NB4 (cell line): Measurements from ENCODE around the gene EML4.
A peak's percentile ranks its signal among the peaks of the same experiment; 100 is the strongest.
"Not testable (repeated sequence)": the region's sequence is repeated elsewhere in the genome, so short reads cannot be mapped to it uniquely, and the experiment has no call there.

Source experiments
- DNase-seq: peaks from one replicate; pipeline ENCODE4 v3.0.0; 2010; ENCODE audit warnings: low read depth
- H3K4me3 ChIP-seq: one replicate; pipeline ENCODE4 v1.5.1; 2011; ENCODE audit warnings: mild to moderate bottlenecking, low read depth, low read length, moderate library complexity
- MYC ChIP-seq: IDR thresholded peaks from 2 replicates; pipeline ENCODE4 v1.6.1; 2011; ENCODE audit warnings: low read depth, low read length
- POLR2A ChIP-seq: IDR thresholded peaks from 2 replicates; pipeline ENCODE4 v1.6.1; 2011; ENCODE audit warnings: mild to moderate bottlenecking; ENCODE audit not compliant: insufficient read length; ENCODE audit errors: extremely low read depth
- TF ChIP-seq, protein P1 (sequence below): IDR thresholded peaks from one replicate; pipeline ENCODE4 v1.5.1; 2012; ENCODE audit warnings: low read depth, low read length
- TF ChIP-seq, protein P2 (sequence below): IDR thresholded peaks from 2 replicates; pipeline ENCODE4 v1.6.1; 2011; ENCODE audit warnings: low read depth, low read length

EML4 gene

DNA sequence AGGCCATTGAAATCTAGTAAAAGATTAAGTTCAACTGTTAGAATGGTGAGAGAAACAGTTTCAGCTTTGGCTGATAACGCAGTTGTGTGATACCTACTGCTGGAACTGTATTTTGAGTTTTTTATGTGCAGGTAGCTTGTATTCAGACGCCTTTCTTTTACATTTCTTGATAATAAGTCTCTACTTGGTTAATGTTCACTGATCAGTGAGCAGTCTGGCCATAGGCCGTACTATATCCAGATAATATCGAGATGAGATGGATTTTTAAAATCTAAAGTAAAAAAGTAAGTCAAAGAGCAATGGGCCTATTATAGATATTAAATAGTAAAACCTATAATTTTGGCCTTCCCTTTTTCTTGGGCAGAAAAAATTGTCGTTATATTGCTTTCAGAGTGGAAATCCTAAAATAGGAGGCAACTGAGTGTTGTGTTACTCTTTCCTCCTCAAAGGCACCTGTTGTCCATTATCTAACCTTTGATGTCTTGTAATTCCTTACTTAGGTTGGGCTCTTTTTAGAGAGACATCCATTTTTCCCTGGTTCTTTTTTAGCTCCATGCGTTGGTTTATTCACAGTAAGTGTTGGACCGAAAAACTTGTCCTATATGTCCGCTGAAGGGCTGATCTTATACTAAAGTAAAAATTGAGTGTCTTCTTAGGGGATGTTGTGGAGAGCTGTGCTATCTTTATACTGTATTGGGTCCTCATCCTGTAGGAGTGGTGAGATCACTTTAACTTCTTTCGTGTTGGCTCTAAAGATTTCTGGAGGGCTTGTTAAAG lies 1.7 kb downstream of the EML4 start:
- peak overlapping the region; percentile 78 for H3K4me3 ChIP-seq
- no peak for DNase-seq
- TF ChIP-seq MYC (no peak), POLR2A (no peak)
- TF ChIP-seq, protein P1, sequence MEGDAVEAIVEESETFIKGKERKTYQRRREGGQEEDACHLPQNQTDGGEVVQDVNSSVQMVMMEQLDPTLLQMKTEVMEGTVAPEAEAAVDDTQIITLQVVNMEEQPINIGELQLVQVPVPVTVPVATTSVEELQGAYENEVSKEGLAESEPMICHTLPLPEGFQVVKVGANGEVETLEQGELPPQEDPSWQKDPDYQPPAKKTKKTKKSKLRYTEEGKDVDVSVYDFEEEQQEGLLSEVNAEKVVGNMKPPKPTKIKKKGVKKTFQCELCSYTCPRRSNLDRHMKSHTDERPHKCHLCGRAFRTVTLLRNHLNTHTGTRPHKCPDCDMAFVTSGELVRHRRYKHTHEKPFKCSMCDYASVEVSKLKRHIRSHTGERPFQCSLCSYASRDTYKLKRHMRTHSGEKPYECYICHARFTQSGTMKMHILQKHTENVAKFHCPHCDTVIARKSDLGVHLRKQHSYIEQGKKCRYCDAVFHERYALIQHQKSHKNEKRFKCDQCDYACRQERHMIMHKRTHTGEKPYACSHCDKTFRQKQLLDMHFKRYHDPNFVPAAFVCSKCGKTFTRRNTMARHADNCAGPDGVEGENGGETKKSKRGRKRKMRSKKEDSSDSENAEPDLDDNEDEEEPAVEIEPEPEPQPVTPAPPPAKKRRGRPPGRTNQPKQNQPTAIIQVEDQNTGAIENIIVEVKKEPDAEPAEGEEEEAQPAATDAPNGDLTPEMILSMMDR = no peak
- TF ChIP-seq, protein P2, sequence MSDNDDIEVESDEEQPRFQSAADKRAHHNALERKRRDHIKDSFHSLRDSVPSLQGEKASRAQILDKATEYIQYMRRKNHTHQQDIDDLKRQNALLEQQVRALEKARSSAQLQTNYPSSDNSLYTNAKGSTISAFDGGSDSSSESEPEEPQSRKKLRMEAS = no peak

DNA sequence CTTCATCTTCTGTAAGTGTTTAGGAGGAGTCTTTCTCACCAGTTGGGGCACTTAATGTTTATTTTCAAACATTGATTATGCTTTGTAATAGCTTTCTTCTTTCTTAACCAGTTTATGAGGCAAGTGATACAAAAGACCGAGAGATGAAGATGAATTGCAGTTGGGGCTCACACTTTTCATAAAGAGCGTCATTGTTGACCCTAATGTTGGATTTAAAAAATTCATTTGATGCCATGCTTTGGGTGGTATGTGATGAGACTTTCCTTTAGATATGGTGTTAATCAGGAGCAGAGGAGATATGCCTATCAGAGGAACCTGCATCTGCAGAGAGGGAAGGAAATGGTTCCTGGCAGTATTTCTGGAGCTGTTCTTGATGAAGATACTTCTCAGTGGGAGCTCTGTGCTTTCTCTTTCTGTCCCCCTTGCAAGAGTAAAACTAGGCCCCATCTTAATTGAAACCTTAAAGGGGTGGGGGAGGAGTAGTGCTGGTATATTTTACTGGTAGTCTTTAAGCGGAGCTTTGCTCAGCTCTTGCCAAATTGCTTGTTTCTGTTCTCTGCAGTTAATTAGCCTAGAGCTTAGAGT lies 2.3 kb downstream of the EML4 start:
- TF ChIP-seq MYC = no peak
- TF ChIP-seq POLR2A = no peak
- TF ChIP-seq, protein P2 = no peak
- TF ChIP-seq, protein P1 = no peak
- peak; percentile 56 for DNase-seq
- H3K4me3 ChIP-seq = peak overlapping the region; percentile 78

DNA sequence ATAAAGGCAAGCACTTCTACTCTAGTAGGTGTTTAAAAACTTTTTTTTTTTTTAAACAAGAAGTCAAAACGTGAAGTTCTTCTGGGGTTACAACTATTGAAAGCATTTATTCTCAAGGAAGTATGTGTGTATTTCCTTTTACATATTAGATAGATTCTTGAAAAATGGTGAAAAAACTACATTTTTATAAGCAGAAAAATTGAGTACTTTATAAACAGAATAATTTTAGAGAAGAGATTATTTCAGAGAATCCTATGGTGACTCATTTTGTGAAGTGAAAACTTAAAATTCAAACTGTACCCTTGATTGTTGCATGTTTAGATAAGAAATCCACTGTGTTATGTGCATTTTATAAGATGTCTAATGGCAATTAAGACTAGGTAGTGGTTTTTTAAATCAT lies 2.9 kb downstream of the EML4 start:
- TF ChIP-seq, protein P2 = no peak
- TF ChIP-seq POLR2A (no peak), MYC (no peak)
- TF ChIP-seq, protein P1 = no peak
- DNase-seq = no peak
- H3K4me3 ChIP-seq = peak overlapping the region; percentile 78

DNA sequence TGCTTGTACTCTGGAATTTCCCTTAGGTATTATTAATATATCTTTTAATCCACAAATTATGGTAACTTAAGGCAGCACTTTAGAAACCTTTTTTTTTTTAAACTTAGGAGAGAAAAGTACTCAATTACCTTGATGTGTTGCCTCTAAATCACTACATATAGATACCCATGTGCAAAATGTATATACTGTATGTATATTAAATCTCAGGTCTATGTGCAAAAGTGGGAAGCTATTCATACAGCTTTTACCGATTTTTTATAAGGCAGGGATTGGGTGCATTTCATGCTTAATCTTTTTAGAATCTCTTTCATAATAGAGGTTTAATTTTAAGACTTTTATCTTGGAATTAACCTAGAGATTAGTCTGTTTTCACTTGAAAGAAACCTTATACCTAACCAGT lies 3.4 kb downstream of the EML4 start:
- DNase-seq = no peak
- peak overlapping the region; percentile 78 for H3K4me3 ChIP-seq
- TF ChIP-seq, protein P2 = no peak
- TF ChIP-seq, protein P1 = no peak
- no peak for TF ChIP-seq POLR2A
- no peak for TF ChIP-seq MYC

DNA sequence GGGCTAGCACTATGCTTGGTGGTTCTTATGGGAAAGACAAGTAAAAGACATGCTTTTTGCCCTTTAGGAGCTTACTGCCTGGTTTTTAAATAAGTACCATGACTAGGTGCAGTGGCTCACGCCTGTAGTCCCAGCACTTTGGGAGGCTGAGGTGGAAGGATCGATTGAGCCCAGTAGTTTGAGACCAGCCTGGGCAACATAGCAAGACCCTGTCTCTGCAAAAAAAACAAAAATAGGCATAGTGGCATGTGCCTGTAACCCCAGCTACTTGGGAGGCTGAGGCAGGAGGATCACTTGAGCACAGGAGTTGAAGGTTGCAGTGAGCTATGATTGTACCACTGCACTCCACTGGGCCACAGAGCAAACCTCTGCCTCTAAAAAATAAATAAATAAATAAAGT lies 4.3 kb downstream of the EML4 start:
- not testable (repeated sequence) for H3K4me3 ChIP-seq, DNase-seq

DNA sequence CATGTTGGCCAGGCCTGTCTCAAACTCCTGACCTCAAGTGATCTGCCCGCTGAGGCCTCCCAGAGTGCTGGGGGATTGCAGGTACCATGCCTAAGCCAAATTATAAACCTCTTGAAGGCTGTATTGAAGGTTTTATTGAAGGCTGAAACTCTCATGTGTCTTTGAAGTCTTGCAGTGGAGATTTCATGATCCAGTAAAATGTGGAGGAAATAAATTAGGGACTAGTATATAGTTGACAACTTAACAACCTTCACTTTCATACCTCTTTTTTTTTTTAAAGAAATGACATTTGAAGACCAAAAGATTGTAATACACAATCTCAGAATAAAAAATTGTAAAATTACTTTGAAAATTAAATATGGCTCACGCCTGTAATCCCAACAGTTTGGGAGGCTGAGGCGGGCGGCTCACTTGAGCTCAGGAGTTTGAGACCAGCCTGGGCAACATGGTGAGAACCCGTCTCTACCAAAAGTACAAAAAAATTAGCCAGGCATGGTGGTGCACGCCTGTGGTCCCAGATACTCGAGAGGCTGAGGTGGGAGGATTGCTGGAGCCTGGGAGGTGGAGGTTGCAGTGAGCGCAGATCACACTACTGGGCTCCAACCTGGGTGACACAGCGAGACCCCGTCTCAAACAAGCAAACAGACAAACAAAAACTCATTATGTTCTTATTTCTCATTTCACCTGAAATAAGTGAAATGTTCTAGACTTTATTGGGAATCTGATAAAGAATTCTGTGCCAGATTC lies 8.0 kb downstream of the EML4 start:
- no peak for DNase-seq
- TF ChIP-seq, protein P1 = no peak
- TF ChIP-seq, protein P2 = no peak
- TF ChIP-seq POLR2A (no peak), MYC (no peak)
- H3K4me3 ChIP-seq = no peak overlapping the region
